BE2C (cell line): ENCODE data around the gene FOLR3.
"Not testable (repeated sequence)": the region's sequence is repeated elsewhere in the genome, so short reads cannot be mapped to it uniquely, and the experiment has no call there.

Experiments used
- DNase-seq: peaks from one replicate; pipeline ENCODE4 v3.0.0-alpha.2; 2020
- H3K27me3 ChIP-seq: fragments of 250-450 bp; sonication (Bioruptor Pico); 2 replicates; pipeline ENCODE4 v1.5.1; 2020; ENCODE audit warnings: mild to moderate bottlenecking
- H3K36me3 ChIP-seq: fragments of 250-450 bp; sonication (Bioruptor Pico); 2 replicates; pipeline ENCODE4 v1.5.1; 2020; ENCODE audit warnings: mild to moderate bottlenecking
- H3K4me1 ChIP-seq: fragments of 250-450 bp; sonication (Bioruptor Pico); 2 replicates; pipeline ENCODE4 v1.5.1; 2020
- H3K4me3 ChIP-seq: 2 replicates; pipeline ENCODE4 v1.5.1; 2011; ENCODE audit warnings: low read depth, low read length
- H3K9me3 ChIP-seq: fragments of 250-450 bp; sonication (Bioruptor Pico); 2 replicates; pipeline ENCODE4 v1.5.1; 2020
- CTCF ChIP-seq: IDR thresholded peaks from 2 replicates; pipeline ENCODE4 v1.5.1; 2012; ENCODE audit warnings: mild to moderate bottlenecking, low read depth, low read length

Gene FOLR3

GRCh38 chr11:72139500-72139899 is 4.0 kb downstream of the FOLR3 start:
- Histone ChIP-seq H3K9me3 (no peaks in the 10 kb centered on the region), H3K4me3 (no peak overlapping the region), H3K27me3 (no peaks in the 10 kb centered on the region), H3K4me1 (no peaks in the 10 kb centered on the region), H3K36me3 (no peaks in the 10 kb centered on the region)
- no peak for TF ChIP-seq CTCF
- no peak for DNase-seq

- Histone ChIP-seq H3K9me3 (no peaks in the 10 kb centered on the region), H3K36me3 (no peaks in the 10 kb centered on the region), H3K4me1 (no peaks in the 10 kb centered on the region), H3K27me3 (no peaks in the 10 kb centered on the region), H3K4me3 (no peak overlapping the region)
- DNase-seq, result no peak
- TF ChIP-seq CTCF, result no peak
These were observed 5.1 kb downstream of the FOLR3 start for GRCh38 chr11:72140661-72141060.

- H3K4me1 ChIP-seq, result no peaks in the 10 kb centered on the region
- TF ChIP-seq CTCF, result no peak
- no peaks in the 10 kb centered on the region for H3K27me3 ChIP-seq
- H3K9me3 ChIP-seq, result no peaks in the 10 kb centered on the region
- H3K36me3 ChIP-seq, result no peaks in the 10 kb centered on the region
- H3K4me3 ChIP-seq, result no peak overlapping the region
- DNase-seq, result no peak
These were observed 5.5 kb downstream of the FOLR3 start for GRCh38 chr11:72141066-72141465.

GRCh38 chr11:72142086-72142485 is 6.6 kb downstream of the FOLR3 start:
- H3K4me1 ChIP-seq, DNase-seq, H3K27me3 ChIP-seq, H3K9me3 ChIP-seq, H3K36me3 ChIP-seq, H3K4me3 ChIP-seq: not testable (repeated sequence)

- not testable (repeated sequence) for H3K27me3 ChIP-seq, H3K4me1 ChIP-seq, H3K36me3 ChIP-seq, H3K9me3 ChIP-seq, DNase-seq, H3K4me3 ChIP-seq
These were observed 7.0 kb downstream of the FOLR3 start for GRCh38 chr11:72142543-72142942.

- H3K27me3 ChIP-seq, result no peaks in the 10 kb centered on the region
- no peaks in the 10 kb centered on the region for H3K4me1 ChIP-seq
- H3K36me3 ChIP-seq, result no peaks in the 10 kb centered on the region
- DNase-seq, result no peak
- TF ChIP-seq CTCF, result no peak
- H3K9me3 ChIP-seq, result no peaks in the 10 kb centered on the region
- H3K4me3 ChIP-seq, result no peak overlapping the region
These were observed 9.5 kb downstream of the FOLR3 start for GRCh38 chr11:72144807-72145565.

GRCh38 chr11:72146625-72147024 is 11.1 kb downstream of the FOLR3 start:
- H3K9me3 ChIP-seq, result no peaks in the 10 kb centered on the region
- no peak overlapping the region for H3K4me3 ChIP-seq
- H3K27me3 ChIP-seq, result no peaks in the 10 kb centered on the region
- no peak for DNase-seq
- no peaks in the 10 kb centered on the region for H3K36me3 ChIP-seq
- no peak for TF ChIP-seq CTCF
- H3K4me1 ChIP-seq, result no peaks in the 10 kb centered on the region
